22Rv1 (cell line): ENCODE data around the gene MSI2.

Experiments used
- ZFX ChIP-seq: fragments of 450-650 bp; IDR thresholded peaks from 2 replicates; pipeline ENCODE4 v1.6.1; 2017; ENCODE audit warnings: antibody characterized with exemption, borderline replicate concordance
- TF ChIP-seq, protein P1 (sequence below): fragments of 450-650 bp; IDR thresholded peaks from 2 replicates; pipeline ENCODE4 v1.5.1; 2017; ENCODE audit warnings: mild to moderate bottlenecking

DNA sequence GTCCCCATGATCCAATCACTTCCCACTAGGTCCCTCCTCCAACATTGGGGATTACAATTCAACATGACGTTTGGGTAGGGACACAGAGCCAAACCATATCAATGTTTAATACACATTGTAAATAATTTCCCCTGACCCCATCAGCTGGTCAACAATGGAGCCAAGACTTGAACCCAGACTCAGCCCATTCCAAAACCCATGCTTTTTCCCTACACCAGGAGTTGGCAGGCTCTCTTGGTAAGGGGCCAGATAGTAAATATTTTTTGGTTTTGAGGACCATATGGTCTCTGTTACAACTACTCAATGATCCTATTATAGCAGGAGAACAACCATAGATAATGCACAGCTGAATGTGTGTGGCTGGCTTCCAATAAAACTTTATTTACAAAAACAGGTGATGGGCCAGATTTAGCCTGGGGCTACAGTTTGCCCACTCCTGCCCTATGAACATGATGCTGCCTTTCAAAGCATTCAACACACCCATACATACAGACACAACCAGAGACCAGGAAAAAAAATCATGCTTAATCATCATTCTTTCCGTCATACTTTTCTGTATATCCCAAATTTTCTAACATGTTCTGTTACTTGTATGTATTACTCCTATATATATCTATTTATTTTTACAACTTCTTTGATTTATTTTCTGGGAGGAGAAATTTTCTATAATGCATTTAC, 22.1 kb upstream of the MSI2 start:
- TF ChIP-seq, protein P1, sequence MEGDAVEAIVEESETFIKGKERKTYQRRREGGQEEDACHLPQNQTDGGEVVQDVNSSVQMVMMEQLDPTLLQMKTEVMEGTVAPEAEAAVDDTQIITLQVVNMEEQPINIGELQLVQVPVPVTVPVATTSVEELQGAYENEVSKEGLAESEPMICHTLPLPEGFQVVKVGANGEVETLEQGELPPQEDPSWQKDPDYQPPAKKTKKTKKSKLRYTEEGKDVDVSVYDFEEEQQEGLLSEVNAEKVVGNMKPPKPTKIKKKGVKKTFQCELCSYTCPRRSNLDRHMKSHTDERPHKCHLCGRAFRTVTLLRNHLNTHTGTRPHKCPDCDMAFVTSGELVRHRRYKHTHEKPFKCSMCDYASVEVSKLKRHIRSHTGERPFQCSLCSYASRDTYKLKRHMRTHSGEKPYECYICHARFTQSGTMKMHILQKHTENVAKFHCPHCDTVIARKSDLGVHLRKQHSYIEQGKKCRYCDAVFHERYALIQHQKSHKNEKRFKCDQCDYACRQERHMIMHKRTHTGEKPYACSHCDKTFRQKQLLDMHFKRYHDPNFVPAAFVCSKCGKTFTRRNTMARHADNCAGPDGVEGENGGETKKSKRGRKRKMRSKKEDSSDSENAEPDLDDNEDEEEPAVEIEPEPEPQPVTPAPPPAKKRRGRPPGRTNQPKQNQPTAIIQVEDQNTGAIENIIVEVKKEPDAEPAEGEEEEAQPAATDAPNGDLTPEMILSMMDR = no peak
- TF ChIP-seq ZFX = no peak
